Measurements from ENCODE around the gene C4A. TPM values are rescaled to one million over a fixed set of nuclear protein-coding genes. Genes with fewer than 3 reads are reported as not detected.

The C4A gene
- total and polyA plus RNA-seq, 9 donors = 6.6 to 20.4 (median 15.4) TPM

GRCh38 chr6:31958412-31958740 is 23.5 kb upstream of the C4A start:
- Histone ChIP-seq H3K4me3 (ENCODE audit: low read length) (peak overlapping the region; percentile 78), H3K9me3 (replicated peaks; ENCODE audit: control insufficient read depth, low read depth, low read length) (no peaks in the 10 kb centered on the region), H3K27ac (ENCODE audit: low read length) (peak overlapping the region; percentile 81), H3K27me3 (ENCODE audit: control insufficient read depth, insufficient read depth, low read length) (no peaks in the 10 kb centered on the region), H3K36me3 (ENCODE audit: control insufficient read depth, insufficient read depth, low read length) (peaks cover 73% of the 10 kb centered on the region), H3K4me1 (ENCODE audit: control insufficient read depth, insufficient read depth, low read length) (peaks cover 18% of the 10 kb centered on the region)
- no peak for DNase-seq
- 12% methylated on average over 7 of the region's 11 CpGs for WGBS (ENCODE audit: insufficient coverage)

- WGBS (ENCODE audit: insufficient coverage) = under 1% methylated on average over 50 of the region's 59 CpGs
- H3K36me3 ChIP-seq (ENCODE audit: control insufficient read depth, insufficient read depth, low read length) = peaks cover 73% of the 10 kb centered on the region
Measured at GRCh38 chr6:31958741-31959739, 22.8 kb upstream of the C4A start, which contains the start of the genes NELFE and SKIC2. NELFE (minus strand) TSS chr6:31958971; CDS start chr6:31958446, 525 bp downstream. SKIC2 (plus strand) TSS chr6:31959175; CDS start chr6:31959193, 18 bp downstream.

GRCh38 chr6:31961616-31962015 is 20.2 kb upstream of the C4A start:
- H3K36me3 ChIP-seq (ENCODE audit: control insufficient read depth, insufficient read depth, low read length) = peaks cover 66% of the 10 kb centered on the region
- H3K27ac ChIP-seq (ENCODE audit: low read length) = no peak overlapping the region
- H3K4me3 ChIP-seq (ENCODE audit: low read length) = no peak overlapping the region
- no peaks in the 10 kb centered on the region for H3K9me3 ChIP-seq (replicated peaks; ENCODE audit: control insufficient read depth, low read depth, low read length)
- DNase-seq = no peak
- H3K4me1 ChIP-seq (ENCODE audit: control insufficient read depth, insufficient read depth, low read length) = peaks cover 18% of the 10 kb centered on the region
- H3K27me3 ChIP-seq (ENCODE audit: control insufficient read depth, insufficient read depth, low read length) = no peaks in the 10 kb centered on the region
- WGBS (ENCODE audit: insufficient coverage) = 98% methylated on average over 12 of the region's 12 CpGs

More at GRCh38 chr6:31958741-31959739, 22.8 kb upstream of the C4A start, which contains the start of the genes NELFE and SKIC2:
- peak within 1 kb of the TSS; percentile 78 for H3K4me3 ChIP-seq (ENCODE audit: low read length)
- no peaks in the 10 kb centered on the region for H3K27me3 ChIP-seq (ENCODE audit: control insufficient read depth, insufficient read depth, low read length)
- peaks cover 18% of the 10 kb centered on the region for H3K4me1 ChIP-seq (ENCODE audit: control insufficient read depth, insufficient read depth, low read length)
- DNase-seq = peak; percentile 99
- peak within 1 kb of the TSS; percentile 91 for H3K27ac ChIP-seq (ENCODE audit: low read length)
- no peaks in the 10 kb centered on the region for H3K9me3 ChIP-seq (replicated peaks; ENCODE audit: control insufficient read depth, low read depth, low read length)

GRCh38 chr6:31963921-31964320 is 17.9 kb upstream of the C4A start:
- H3K9me3 ChIP-seq (replicated peaks; ENCODE audit: control insufficient read depth, low read depth, low read length) = no peaks in the 10 kb centered on the region
- no peak overlapping the region for H3K27ac ChIP-seq (ENCODE audit: low read length)
- peaks cover 80% of the 10 kb centered on the region for H3K36me3 ChIP-seq (ENCODE audit: control insufficient read depth, insufficient read depth, low read length)
- DNase-seq = no peak
- 95% methylated on average over 15 of the region's 19 CpGs for WGBS (ENCODE audit: insufficient coverage)
- H3K4me1 ChIP-seq (ENCODE audit: control insufficient read depth, insufficient read depth, low read length) = peaks cover 11% of the 10 kb centered on the region
- no peak overlapping the region for H3K4me3 ChIP-seq (ENCODE audit: low read length)
- H3K27me3 ChIP-seq (ENCODE audit: control insufficient read depth, insufficient read depth, low read length) = no peaks in the 10 kb centered on the region

GRCh38 chr6:31965700-31966099 is 16.2 kb upstream of the C4A start:
- Histone ChIP-seq H3K27me3 (ENCODE audit: control insufficient read depth, insufficient read depth, low read length) (no peaks in the 10 kb centered on the region), H3K9me3 (replicated peaks; ENCODE audit: control insufficient read depth, low read depth, low read length) (no peaks in the 10 kb centered on the region), H3K4me1 (ENCODE audit: control insufficient read depth, insufficient read depth, low read length) (peaks cover 3% of the 10 kb centered on the region), H3K27ac (ENCODE audit: low read length) (no peak overlapping the region), H3K36me3 (ENCODE audit: control insufficient read depth, insufficient read depth, low read length) (peaks cover 87% of the 10 kb centered on the region), H3K4me3 (ENCODE audit: low read length) (no peak overlapping the region)
- WGBS (ENCODE audit: insufficient coverage) = 85% methylated on average over 12 of the region's 13 CpGs
- no peak for DNase-seq

- WGBS (ENCODE audit: insufficient coverage) = 92% methylated on average over 7 of the region's 7 CpGs
Measured at GRCh38 chr6:31966506-31966905, 15.4 kb upstream of the C4A start.

GRCh38 chr6:31966997-31967925 is 14.6 kb upstream of the C4A start:
- Histone ChIP-seq H3K4me3 (ENCODE audit: low read length) (no peak overlapping the region), H3K4me1 (ENCODE audit: control insufficient read depth, insufficient read depth, low read length) (peaks cover 14% of the 10 kb centered on the region), H3K27me3 (ENCODE audit: control insufficient read depth, insufficient read depth, low read length) (no peaks in the 10 kb centered on the region), H3K27ac (ENCODE audit: low read length) (no peak overlapping the region), H3K36me3 (ENCODE audit: control insufficient read depth, insufficient read depth, low read length) (peaks cover 75% of the 10 kb centered on the region), H3K9me3 (replicated peaks; ENCODE audit: control insufficient read depth, low read depth, low read length) (no peaks in the 10 kb centered on the region)
- 95% methylated on average over 7 of the region's 10 CpGs for WGBS (ENCODE audit: insufficient coverage)
- DNase-seq = no peak

More at GRCh38 chr6:31966506-31966905, 15.4 kb upstream of the C4A start:
- Histone ChIP-seq H3K4me1 (ENCODE audit: control insufficient read depth, insufficient read depth, low read length) (peaks cover 11% of the 10 kb centered on the region), H3K27ac (ENCODE audit: low read length) (no peak overlapping the region), H3K36me3 (ENCODE audit: control insufficient read depth, insufficient read depth, low read length) (peaks cover 82% of the 10 kb centered on the region), H3K27me3 (ENCODE audit: control insufficient read depth, insufficient read depth, low read length) (no peaks in the 10 kb centered on the region), H3K9me3 (replicated peaks; ENCODE audit: control insufficient read depth, low read depth, low read length) (no peaks in the 10 kb centered on the region), H3K4me3 (ENCODE audit: low read length) (no peak overlapping the region)
- no peak for DNase-seq

GRCh38 chr6:31967926-31968320 is 13.9 kb upstream of the C4A start:
- no peak for DNase-seq
- Histone ChIP-seq H3K9me3 (replicated peaks; ENCODE audit: control insufficient read depth, low read depth, low read length) (no peaks in the 10 kb centered on the region), H3K4me1 (ENCODE audit: control insufficient read depth, insufficient read depth, low read length) (peaks cover 17% of the 10 kb centered on the region), H3K27ac (ENCODE audit: low read length) (no peak overlapping the region), H3K4me3 (ENCODE audit: low read length) (no peak overlapping the region), H3K36me3 (ENCODE audit: control insufficient read depth, insufficient read depth, low read length) (peaks cover 68% of the 10 kb centered on the region), H3K27me3 (ENCODE audit: control insufficient read depth, insufficient read depth, low read length) (no peaks in the 10 kb centered on the region)
- 100% methylated on average over 1 of the region's 3 CpGs for WGBS (ENCODE audit: insufficient coverage)

GRCh38 chr6:31968326-31968725 is 13.5 kb upstream of the C4A start:
- no peak for DNase-seq
- WGBS (ENCODE audit: insufficient coverage) = 93% methylated on average over 8 of the region's 11 CpGs
- Histone ChIP-seq H3K36me3 (ENCODE audit: control insufficient read depth, insufficient read depth, low read length) (peaks cover 64% of the 10 kb centered on the region), H3K9me3 (replicated peaks; ENCODE audit: control insufficient read depth, low read depth, low read length) (no peaks in the 10 kb centered on the region), H3K27me3 (ENCODE audit: control insufficient read depth, insufficient read depth, low read length) (no peaks in the 10 kb centered on the region), H3K4me3 (ENCODE audit: low read length) (no peak overlapping the region), H3K4me1 (ENCODE audit: control insufficient read depth, insufficient read depth, low read length) (peaks cover 21% of the 10 kb centered on the region), H3K27ac (ENCODE audit: low read length) (no peak overlapping the region)

Data from muscle of leg (tissue), 11 donors.